WI38 (cell line): ENCODE results near the gene PHTF1.

Experiments
- H3K4me3 ChIP-seq: 2 replicates; pipeline ENCODE4 v1.5.1; 2011; ENCODE audit warnings: low read depth, mild to moderate bottlenecking, control low read depth, low read length
- TF ChIP-seq, protein P1 (sequence below): IDR thresholded peaks from 2 replicates; pipeline ENCODE4 v1.5.1; 2012; ENCODE audit warnings: low read depth, mild to moderate bottlenecking, control low read depth, low read length

Gene PHTF1

GRCh38 chr1:113800487-113800886 is 41.2 kb upstream of the PHTF1 start:
- H3K4me3 ChIP-seq: no peak overlapping the region

GRCh38 chr1:113797472-113797871 is 38.2 kb upstream of the PHTF1 start:
- no peak overlapping the region for H3K4me3 ChIP-seq
- TF ChIP-seq, protein P1, sequence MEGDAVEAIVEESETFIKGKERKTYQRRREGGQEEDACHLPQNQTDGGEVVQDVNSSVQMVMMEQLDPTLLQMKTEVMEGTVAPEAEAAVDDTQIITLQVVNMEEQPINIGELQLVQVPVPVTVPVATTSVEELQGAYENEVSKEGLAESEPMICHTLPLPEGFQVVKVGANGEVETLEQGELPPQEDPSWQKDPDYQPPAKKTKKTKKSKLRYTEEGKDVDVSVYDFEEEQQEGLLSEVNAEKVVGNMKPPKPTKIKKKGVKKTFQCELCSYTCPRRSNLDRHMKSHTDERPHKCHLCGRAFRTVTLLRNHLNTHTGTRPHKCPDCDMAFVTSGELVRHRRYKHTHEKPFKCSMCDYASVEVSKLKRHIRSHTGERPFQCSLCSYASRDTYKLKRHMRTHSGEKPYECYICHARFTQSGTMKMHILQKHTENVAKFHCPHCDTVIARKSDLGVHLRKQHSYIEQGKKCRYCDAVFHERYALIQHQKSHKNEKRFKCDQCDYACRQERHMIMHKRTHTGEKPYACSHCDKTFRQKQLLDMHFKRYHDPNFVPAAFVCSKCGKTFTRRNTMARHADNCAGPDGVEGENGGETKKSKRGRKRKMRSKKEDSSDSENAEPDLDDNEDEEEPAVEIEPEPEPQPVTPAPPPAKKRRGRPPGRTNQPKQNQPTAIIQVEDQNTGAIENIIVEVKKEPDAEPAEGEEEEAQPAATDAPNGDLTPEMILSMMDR: no peak

More at GRCh38 chr1:113800487-113800886, 41.2 kb upstream of the PHTF1 start:
- TF ChIP-seq, protein P1: no peak

DNA sequence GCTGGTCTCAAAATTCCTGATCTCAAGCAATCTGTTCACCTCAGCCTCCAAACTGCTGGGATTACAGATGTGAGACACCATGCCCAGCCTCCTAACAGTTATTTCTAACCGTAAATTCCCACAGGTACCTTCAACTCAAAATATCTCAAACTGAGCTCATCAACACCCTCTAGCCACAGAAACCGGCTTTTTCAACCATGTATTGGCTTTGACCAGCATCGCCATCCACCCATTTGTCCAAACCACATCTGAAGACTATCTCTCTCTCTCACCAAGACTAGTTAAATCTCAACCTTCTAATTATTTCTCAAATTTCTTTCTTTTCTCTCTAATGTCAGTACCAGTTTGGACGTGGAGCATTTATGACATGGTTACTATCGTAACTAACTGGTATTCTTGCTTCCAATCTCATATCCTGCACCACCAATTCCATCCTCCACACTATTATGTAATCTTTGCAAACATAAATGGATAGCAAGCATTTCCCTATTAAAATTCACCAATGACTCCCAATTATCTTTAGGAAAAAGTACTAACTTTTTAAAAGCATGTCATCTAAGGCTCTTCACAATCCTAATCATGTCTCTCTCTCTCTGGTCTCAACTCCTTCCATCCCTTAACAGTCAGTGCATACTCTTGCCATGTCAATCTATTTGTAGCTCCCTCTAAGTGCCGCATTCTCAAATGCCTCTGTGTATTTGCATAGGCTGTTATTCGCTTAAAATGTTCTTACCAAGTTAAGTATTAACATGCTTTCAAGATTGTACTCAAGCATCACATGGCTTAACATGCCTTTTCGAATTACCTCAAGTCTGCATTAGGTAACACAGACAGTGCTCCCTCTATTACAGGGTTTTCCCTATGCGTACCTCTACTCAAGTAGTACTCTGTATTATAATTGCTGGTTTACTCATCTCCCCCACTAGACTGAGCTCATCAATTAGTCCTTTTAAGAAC is 34.9 kb upstream of the PHTF1 start:
- no peak overlapping the region for H3K4me3 ChIP-seq
- TF ChIP-seq, protein P1: no peak

DNA sequence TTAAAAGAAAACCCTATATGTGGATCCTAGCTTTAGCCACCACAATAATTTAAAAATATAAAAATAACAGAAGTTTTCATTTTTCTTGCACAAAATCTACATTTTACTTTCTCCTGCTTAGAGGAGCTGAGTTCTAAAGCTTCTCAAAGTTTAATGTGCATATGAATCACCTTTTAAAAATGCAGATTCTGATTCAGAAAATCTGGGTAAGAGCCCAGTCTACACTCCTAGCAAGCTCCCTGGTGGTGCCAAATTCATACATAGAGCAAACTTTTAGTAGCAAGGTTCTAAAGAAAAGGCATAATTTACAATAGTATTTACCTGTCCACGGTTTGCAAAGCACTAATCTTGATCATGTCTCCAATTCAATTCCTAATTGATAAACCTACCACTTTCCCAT is 33.7 kb upstream of the PHTF1 start:
- H3K4me3 ChIP-seq: no peak overlapping the region
- TF ChIP-seq, protein P1: no peak

GRCh38 chr1:113792471-113792870 is 33.2 kb upstream of the PHTF1 start:
- TF ChIP-seq, protein P1: no peak
- no peak overlapping the region for H3K4me3 ChIP-seq

DNA sequence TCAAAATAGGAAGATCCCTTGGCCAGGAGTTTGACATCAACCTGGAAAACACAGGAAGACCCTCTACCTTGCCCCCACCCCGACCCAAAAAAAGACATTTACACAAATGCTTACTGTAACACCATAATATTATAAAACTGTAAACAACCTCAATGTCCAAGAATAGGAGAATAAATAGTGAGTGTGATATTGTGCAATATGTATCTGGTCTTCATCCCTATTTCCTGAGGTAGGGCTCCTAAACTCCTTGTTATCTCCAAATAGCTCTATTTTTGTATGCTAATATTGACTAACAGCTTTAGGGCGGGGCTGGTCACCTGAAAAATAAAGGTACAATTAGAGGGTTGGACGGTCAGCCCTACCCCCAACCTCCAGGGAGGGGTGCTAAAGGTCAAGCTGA is 29.5 kb upstream of the PHTF1 start:
- TF ChIP-seq, protein P1: no peak

GRCh38 chr1:113787663-113788062 is 28.4 kb upstream of the PHTF1 start:
- no peak overlapping the region for H3K4me3 ChIP-seq
- TF ChIP-seq, protein P1: no peak

More for the DNA sequence above, 29.5 kb upstream of the PHTF1 start:
- H3K4me3 ChIP-seq: no peak overlapping the region
